ENCODE measurements around the gene SEC31A.

The SEC31A gene

DNA sequence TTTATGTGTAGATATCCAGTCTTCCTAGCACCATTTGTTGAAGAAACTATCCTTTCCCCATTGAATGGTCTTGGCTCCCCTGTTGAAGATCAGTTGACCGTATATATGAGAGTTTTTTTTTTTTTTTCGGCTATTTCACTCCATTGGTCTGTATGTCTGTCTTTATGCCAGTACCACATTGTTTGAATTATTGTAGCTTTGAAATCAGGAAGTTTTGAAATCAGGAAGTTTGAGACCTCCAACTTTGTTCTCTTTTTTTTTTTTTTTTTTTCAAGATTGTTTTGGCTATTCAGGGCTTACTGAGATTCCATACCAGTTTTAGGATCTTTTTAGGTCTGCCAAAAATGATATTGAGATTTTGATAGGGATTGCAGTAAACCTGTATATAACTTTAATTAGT, 88.0 kb downstream of the SEC31A start (continued):
- no peak for TF ChIP-seq PRDM4 (tag by site-specific recombination; IDR thresholded peaks at IDR 0.05)
- no peak for TF ChIP-seq ZNF433 (tag by site-specific recombination; IDR thresholded peaks at IDR 0.05; ENCODE audit: low read depth)

- Histone ChIP-seq H3K9me3 (ENCODE audit: control insufficient read depth, insufficient read depth, low read depth, low read length) (no peaks in the 10 kb centered on the region), H3K4me1 (ENCODE audit: control insufficient read depth, insufficient read depth, low read length) (peaks cover 2% of the 10 kb centered on the region; the same call in 1 of the 2 replicates), H3K4me3 (ENCODE audit: low read depth, low read length) (no peak overlapping the region), H3K36me3 (ENCODE audit: control insufficient read depth in 2 of 2, insufficient read depth in 1 of 2, low read length in 2 of 2) (no peaks in the 10 kb centered on the region), H3K27ac (ENCODE audit: extremely low read depth, low read depth, low read length) (no peak overlapping the region)
- ChIA-PET CTCF (interaction anchor here (0.5 to 1.4 kb wide), 5 partner anchors 10 to 379 kb away, joined by 3 to 5 read pairs (median 3); no protein-coding TSS in a partner anchor), POLR2A (no interaction called here)
- TF ChIP-seq, protein P1, sequence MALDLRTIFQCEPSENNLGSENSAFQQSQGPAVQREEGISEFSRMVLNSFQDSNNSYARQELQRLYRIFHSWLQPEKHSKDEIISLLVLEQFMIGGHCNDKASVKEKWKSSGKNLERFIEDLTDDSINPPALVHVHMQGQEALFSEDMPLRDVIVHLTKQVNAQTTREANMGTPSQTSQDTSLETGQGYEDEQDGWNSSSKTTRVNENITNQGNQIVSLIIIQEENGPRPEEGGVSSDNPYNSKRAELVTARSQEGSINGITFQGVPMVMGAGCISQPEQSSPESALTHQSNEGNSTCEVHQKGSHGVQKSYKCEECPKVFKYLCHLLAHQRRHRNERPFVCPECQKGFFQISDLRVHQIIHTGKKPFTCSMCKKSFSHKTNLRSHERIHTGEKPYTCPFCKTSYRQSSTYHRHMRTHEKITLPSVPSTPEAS (tag by site-specific recombination; IDR thresholded peaks at IDR 0.05) = no peak
- no peak for TF ChIP-seq ZNF660 (tag by site-specific recombination; IDR thresholded peaks at IDR 0.05)
- TF ChIP-seq ZNF692 (tag by site-specific recombination; IDR thresholded peaks at IDR 0.05) = no peak
- TF ChIP-seq PRDM1 (tag by site-specific recombination; IDR thresholded peaks at IDR 0.05) = no peak
- TF ChIP-seq MYNN (tag by site-specific recombination; IDR thresholded peaks at IDR 0.05; ENCODE audit: borderline replicate concordance) = no peak
- no peak for TF ChIP-seq ZNF146 (tag by site-specific recombination; IDR thresholded peaks at IDR 0.05)
- TF ChIP-seq, protein P2, sequence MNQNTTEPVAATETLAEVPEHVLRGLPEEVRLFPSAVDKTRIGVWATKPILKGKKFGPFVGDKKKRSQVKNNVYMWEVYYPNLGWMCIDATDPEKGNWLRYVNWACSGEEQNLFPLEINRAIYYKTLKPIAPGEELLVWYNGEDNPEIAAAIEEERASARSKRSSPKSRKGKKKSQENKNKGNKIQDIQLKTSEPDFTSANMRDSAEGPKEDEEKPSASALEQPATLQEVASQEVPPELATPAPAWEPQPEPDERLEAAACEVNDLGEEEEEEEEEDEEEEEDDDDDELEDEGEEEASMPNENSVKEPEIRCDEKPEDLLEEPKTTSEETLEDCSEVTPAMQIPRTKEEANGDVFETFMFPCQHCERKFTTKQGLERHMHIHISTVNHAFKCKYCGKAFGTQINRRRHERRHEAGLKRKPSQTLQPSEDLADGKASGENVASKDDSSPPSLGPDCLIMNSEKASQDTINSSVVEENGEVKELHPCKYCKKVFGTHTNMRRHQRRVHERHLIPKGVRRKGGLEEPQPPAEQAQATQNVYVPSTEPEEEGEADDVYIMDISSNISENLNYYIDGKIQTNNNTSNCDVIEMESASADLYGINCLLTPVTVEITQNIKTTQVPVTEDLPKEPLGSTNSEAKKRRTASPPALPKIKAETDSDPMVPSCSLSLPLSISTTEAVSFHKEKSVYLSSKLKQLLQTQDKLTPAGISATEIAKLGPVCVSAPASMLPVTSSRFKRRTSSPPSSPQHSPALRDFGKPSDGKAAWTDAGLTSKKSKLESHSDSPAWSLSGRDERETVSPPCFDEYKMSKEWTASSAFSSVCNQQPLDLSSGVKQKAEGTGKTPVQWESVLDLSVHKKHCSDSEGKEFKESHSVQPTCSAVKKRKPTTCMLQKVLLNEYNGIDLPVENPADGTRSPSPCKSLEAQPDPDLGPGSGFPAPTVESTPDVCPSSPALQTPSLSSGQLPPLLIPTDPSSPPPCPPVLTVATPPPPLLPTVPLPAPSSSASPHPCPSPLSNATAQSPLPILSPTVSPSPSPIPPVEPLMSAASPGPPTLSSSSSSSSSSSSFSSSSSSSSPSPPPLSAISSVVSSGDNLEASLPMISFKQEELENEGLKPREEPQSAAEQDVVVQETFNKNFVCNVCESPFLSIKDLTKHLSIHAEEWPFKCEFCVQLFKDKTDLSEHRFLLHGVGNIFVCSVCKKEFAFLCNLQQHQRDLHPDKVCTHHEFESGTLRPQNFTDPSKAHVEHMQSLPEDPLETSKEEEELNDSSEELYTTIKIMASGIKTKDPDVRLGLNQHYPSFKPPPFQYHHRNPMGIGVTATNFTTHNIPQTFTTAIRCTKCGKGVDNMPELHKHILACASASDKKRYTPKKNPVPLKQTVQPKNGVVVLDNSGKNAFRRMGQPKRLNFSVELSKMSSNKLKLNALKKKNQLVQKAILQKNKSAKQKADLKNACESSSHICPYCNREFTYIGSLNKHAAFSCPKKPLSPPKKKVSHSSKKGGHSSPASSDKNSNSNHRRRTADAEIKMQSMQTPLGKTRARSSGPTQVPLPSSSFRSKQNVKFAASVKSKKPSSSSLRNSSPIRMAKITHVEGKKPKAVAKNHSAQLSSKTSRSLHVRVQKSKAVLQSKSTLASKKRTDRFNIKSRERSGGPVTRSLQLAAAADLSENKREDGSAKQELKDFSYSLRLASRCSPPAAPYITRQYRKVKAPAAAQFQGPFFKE (tag by site-specific recombination; IDR thresholded peaks at IDR 0.05; ENCODE audit: borderline replicate concordance) = no peak
- no peak for TF ChIP-seq ZNF155 (tag by site-specific recombination; IDR thresholded peaks at IDR 0.05)
- TF ChIP-seq, protein P3, sequence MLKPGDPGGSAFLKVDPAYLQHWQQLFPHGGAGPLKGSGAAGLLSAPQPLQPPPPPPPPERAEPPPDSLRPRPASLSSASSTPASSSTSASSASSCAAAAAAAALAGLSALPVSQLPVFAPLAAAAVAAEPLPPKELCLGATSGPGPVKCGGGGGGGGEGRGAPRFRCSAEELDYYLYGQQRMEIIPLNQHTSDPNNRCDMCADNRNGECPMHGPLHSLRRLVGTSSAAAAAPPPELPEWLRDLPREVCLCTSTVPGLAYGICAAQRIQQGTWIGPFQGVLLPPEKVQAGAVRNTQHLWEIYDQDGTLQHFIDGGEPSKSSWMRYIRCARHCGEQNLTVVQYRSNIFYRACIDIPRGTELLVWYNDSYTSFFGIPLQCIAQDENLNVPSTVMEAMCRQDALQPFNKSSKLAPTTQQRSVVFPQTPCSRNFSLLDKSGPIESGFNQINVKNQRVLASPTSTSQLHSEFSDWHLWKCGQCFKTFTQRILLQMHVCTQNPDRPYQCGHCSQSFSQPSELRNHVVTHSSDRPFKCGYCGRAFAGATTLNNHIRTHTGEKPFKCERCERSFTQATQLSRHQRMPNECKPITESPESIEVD (tag by site-specific recombination; IDR thresholded peaks at IDR 0.05) = no peak
- TF ChIP-seq YY1 (tag by site-specific recombination; IDR thresholded peaks at IDR 0.05) = no peak
- no peak for TF ChIP-seq HOXD13 (CRISPR knock-in tag; IDR thresholded peaks at IDR 0.05; ENCODE audit: borderline replicate concordance)
- no peak for TF ChIP-seq ZNF626 (tag by site-specific recombination; IDR thresholded peaks at IDR 0.05)
- TF ChIP-seq, protein P4, sequence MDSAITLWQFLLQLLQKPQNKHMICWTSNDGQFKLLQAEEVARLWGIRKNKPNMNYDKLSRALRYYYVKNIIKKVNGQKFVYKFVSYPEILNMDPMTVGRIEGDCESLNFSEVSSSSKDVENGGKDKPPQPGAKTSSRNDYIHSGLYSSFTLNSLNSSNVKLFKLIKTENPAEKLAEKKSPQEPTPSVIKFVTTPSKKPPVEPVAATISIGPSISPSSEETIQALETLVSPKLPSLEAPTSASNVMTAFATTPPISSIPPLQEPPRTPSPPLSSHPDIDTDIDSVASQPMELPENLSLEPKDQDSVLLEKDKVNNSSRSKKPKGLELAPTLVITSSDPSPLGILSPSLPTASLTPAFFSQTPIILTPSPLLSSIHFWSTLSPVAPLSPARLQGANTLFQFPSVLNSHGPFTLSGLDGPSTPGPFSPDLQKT (IDR thresholded peaks at IDR 0.05; ENCODE audit: borderline replicate concordance, low read depth, low read length) = no peak
- no peak for TF ChIP-seq ZFP3 (tag by site-specific recombination; IDR thresholded peaks at IDR 0.05; ENCODE audit: low read depth)
- no peak for TF ChIP-seq ZNF521 (tag by site-specific recombination; IDR thresholded peaks at IDR 0.05)
- no peak for TF ChIP-seq ZNF302 (tag by site-specific recombination; IDR thresholded peaks at IDR 0.05; ENCODE audit: low read depth)
- no peak for TF ChIP-seq ZNF501 (tag by site-specific recombination; IDR thresholded peaks at IDR 0.05)
- no peak for TF ChIP-seq ZNF223 (tag by site-specific recombination; IDR thresholded peaks at IDR 0.05)
- no peak for TF ChIP-seq KLF1 (tag by site-specific recombination; IDR thresholded peaks at IDR 0.05)
- TF ChIP-seq ZNF426 (tag by site-specific recombination; IDR thresholded peaks at IDR 0.05) = no peak
Measured at GRCh38 chr4:82801910-82802521, 88.9 kb downstream of the SEC31A start.
